PC-3 (cell line): ENCODE results near the gene UBE2F. TPM values are rescaled to one million over a fixed set of nuclear protein-coding genes. Genes with fewer than 3 reads are reported as not detected.
"Not testable (repeated sequence)": the region's sequence is repeated elsewhere in the genome, so short reads cannot be mapped to it uniquely, and the experiment has no call there.

Source experiments
- ATAC-seq: fragments of 200-7000 bp; cut with Tn5 transposase; 2 replicates; pipeline ENCODE4 v1.9.1; 2020; ENCODE audit warnings: mild to moderate bottlenecking, moderate library complexity
- BruUV-seq: library from RNA; stranded (reverse); fragments of 400-500 nt; replicated peaks from 2 replicates; lab custom pipeline; 2021; lab: Mats Ljungman, UMichigan
- CTCF ChIA-PET: fragments of 300-600 bp; sonication (Branson Sonifier 250); formaldehyde crosslinking; loops from one replicate; lab custom pipeline; 2022; ENCODE audit warnings: antibody characterized with exemption; lab: Charles Lee
- POLR2A ChIA-PET: fragments of 300-600 bp; sonication (Branson Sonifier 250); formaldehyde crosslinking; loops from one replicate; lab custom pipeline; 2022; ENCODE audit warnings: antibody characterized with exemption; ENCODE audit not compliant: unreplicated experiment; lab: Charles Lee
- DNase-seq: peaks from one replicate; pipeline ENCODE4 v3.0.0-alpha.2; 2015
- H2AFZ ChIP-seq: fragments of 300-600 bp; sonication (generic); 2 replicates; pipeline ENCODE4 v1.6.0; 2016; ENCODE audit warnings: antibody characterized with exemption, low read length
- H3F3A ChIP-seq: fragments of 300-600 bp; sonication (generic); one replicate; pipeline ENCODE4 v1.6.0; 2017; ENCODE audit warnings: antibody characterized with exemption, low read length, control low read depth, mild to moderate bottlenecking; ENCODE audit not compliant: unreplicated experiment
- H3K27ac ChIP-seq: fragments of 300-600 bp; sonication (generic); 2 replicates; pipeline ENCODE4 v1.5.1; 2016; ENCODE audit warnings: mild to moderate bottlenecking, low read length
- H3K27me3 ChIP-seq: fragments of 300-600 bp; sonication (generic); 2 replicates; pipeline ENCODE4 v1.6.1; 2016; ENCODE audit warnings: low read length, mixed read lengths
- H3K36me3 ChIP-seq: fragments of 300-600 bp; sonication (generic); 2 replicates; pipeline ENCODE4 v1.6.1; 2016; ENCODE audit warnings: low read depth, mixed run types, low read length, mixed read lengths
- H3K4me1 ChIP-seq: fragments of 300-600 bp; sonication (generic); 2 replicates; pipeline ENCODE4 v1.5.1; 2016; ENCODE audit warnings: low read length; ENCODE audit not compliant: insufficient read depth
- H3K4me2 ChIP-seq: fragments of 300-600 bp; sonication (generic); 2 replicates; pipeline ENCODE4 v1.6.0; 2016; ENCODE audit warnings: low read length
- H3K4me3 ChIP-seq: fragments of 300-600 bp; sonication (generic); 2 replicates; pipeline ENCODE4 v1.5.1; 2016; ENCODE audit warnings: mild to moderate bottlenecking, low read length, mixed read lengths
- H3K79me2 ChIP-seq: fragments of 300-600 bp; sonication (generic); 2 replicates; pipeline ENCODE4 v1.6.1; 2017; ENCODE audit warnings: low read length, mixed read lengths
- H3K9ac ChIP-seq: fragments of 300-600 bp; sonication (generic); 2 replicates; pipeline ENCODE4 v1.6.0; 2016; ENCODE audit warnings: mild to moderate bottlenecking, low read length
- H3K9me2 ChIP-seq: fragments of 300-600 bp; sonication (generic); replicated peaks from 2 replicates; pipeline ENCODE4 v1.6.1; 2016; ENCODE audit warnings: mixed run types, low read length, mixed read lengths
- H3K9me3 ChIP-seq: fragments of 300-600 bp; sonication (generic); 2 replicates; pipeline ENCODE4 v1.6.1; 2016; ENCODE audit warnings: low read length, mixed read lengths
- H4K20me1 ChIP-seq: fragments of 300-600 bp; sonication (generic); 2 replicates; pipeline ENCODE4 v1.6.1; 2016; ENCODE audit warnings: low read length, mixed read lengths
- EZH2 ChIP-seq: fragments of 300-600 bp; sonication (generic); IDR thresholded peaks from one replicate; pipeline ENCODE4 v1.6.1; 2017; ENCODE audit warnings: antibody characterized with exemption, mild to moderate bottlenecking, low read length; ENCODE audit not compliant: unreplicated experiment
- EZH2phosphoT487 ChIP-seq: fragments of 300-600 bp; sonication (generic); IDR thresholded peaks from 2 replicates; pipeline ENCODE4 v1.6.1; 2018; ENCODE audit warnings: mild to moderate bottlenecking, antibody characterized with exemption, low read length, borderline replicate concordance
- intact Hi-C: fragments of 100-400 bp; cut with micrococcal nuclease; formaldehyde crosslinking; loops from 2 replicates; pipeline ENCODE4 v1.9.0; 2023
- total RNA-seq: library from RNA; depleted of rRNA; stranded (reverse); fragments of >200 nt; gene quantifications from 2 replicates; pipeline ENCODE4 v1.2.3, GENCODE V29; 2014
- TF ChIP-seq, protein P1 (sequence below): fragments of 300-600 bp; sonication (generic); conservative IDR thresholded peaks from 2 replicates; pipeline ENCODE4 v1.5.1; 2017; ENCODE audit warnings: antibody characterized with exemption, low read depth, mild to moderate bottlenecking, low read length

UBE2F gene
- total RNA-seq, 1 experiment from 2014 or later = 57.8 TPM

DNA sequence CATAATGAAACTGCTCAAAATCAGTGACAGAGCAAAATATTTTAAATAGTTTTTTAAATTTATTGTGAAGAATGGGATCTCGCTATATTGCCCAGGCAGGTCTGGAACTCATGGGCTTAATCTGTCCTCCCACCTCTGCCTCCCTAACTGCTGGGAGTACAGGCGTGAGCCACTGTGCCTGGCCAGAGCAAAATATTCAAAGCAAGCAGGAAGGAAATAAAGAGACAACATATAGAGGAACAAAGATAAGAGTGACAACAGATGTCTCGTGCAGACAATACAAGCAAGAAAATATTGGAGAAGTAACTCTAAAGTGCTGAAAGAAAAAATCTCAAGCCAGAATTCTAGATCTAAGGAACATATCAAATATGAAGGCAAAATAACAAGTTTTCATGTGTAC is 89.0 kb downstream of the UBE2F start:
- CTCF ChIA-PET = no interaction called here
- no peak for DNase-seq
- no TSS peak for BruUV-seq
- Histone ChIP-seq H3K79me2 (0 out of 2 replicates have a peak, but pooled peaks cover 4% of the 10 kb centered on the region), H4K20me1 (no peaks in the 10 kb centered on the region), H3K9me2 (no peaks in the 10 kb centered on the region), H3K27ac (no peak overlapping the region), H3K4me2 (no peak overlapping the region), H3K9me3 (no peaks in the 10 kb centered on the region), H2AFZ (no peak overlapping the region), H3K27me3 (no peaks in the 10 kb centered on the region), H3F3A (no peaks in the 10 kb centered on the region), H3K4me1 (peaks cover 7% of the 10 kb centered on the region; the same call in 1 of the 2 replicates), H3K4me3 (no peak overlapping the region), H3K36me3 (no peaks in the 10 kb centered on the region), H3K9ac (no peak overlapping the region)
- POLR2A ChIA-PET = no interaction called here
- intact Hi-C loops = no loop called here
- TF ChIP-seq, protein P1, sequence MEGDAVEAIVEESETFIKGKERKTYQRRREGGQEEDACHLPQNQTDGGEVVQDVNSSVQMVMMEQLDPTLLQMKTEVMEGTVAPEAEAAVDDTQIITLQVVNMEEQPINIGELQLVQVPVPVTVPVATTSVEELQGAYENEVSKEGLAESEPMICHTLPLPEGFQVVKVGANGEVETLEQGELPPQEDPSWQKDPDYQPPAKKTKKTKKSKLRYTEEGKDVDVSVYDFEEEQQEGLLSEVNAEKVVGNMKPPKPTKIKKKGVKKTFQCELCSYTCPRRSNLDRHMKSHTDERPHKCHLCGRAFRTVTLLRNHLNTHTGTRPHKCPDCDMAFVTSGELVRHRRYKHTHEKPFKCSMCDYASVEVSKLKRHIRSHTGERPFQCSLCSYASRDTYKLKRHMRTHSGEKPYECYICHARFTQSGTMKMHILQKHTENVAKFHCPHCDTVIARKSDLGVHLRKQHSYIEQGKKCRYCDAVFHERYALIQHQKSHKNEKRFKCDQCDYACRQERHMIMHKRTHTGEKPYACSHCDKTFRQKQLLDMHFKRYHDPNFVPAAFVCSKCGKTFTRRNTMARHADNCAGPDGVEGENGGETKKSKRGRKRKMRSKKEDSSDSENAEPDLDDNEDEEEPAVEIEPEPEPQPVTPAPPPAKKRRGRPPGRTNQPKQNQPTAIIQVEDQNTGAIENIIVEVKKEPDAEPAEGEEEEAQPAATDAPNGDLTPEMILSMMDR = no peak
- TF ChIP-seq EZH2phosphoT487 (no peak), EZH2 (no peak)
- ATAC-seq = no peak

DNA sequence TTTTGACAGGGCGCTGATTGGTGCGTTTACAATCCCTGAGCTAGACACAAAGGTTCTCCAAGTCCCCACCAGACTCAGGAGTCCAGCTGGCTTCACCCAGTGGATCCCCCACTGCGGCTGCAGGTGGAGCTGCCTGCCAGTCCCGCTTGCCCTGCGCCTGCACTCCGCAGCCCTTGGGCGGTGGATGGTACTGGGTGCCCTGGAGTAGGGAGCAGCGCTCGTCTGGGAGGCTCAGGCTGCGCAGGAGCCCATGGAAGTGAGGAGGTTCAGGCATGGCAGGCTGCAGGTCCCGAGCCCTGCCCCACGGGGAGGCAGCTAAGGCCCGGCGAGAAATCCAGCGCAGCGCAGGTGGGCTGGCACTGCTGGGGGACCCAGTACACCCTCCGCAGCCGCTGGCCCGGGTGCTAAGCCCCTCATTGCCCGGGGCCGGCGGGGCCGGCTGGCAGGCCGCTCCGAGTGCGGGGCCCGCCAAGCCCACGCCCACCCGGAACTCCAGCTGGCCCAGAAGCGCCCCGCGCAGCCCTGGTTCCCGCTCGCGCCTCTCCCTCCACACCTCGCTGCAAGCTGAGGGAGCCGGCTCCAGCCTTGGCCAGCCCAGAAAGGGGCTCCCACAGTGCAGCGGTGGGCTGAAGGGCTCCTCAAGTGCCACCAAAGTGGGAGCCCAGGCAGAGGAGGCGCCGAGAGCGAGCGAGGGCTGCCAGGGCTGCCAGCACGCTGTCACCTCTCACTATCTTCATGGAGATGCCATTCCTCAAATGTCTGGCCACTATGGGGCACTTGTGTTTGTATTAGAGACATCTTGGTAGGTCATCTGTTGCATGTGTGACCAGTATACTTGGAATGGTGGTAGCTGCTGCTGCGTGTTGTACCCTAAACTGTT is 91.1 kb downstream of the UBE2F start:
- DNase-seq, intact Hi-C loops, POLR2A ChIA-PET: not testable (repeated sequence)

DNA sequence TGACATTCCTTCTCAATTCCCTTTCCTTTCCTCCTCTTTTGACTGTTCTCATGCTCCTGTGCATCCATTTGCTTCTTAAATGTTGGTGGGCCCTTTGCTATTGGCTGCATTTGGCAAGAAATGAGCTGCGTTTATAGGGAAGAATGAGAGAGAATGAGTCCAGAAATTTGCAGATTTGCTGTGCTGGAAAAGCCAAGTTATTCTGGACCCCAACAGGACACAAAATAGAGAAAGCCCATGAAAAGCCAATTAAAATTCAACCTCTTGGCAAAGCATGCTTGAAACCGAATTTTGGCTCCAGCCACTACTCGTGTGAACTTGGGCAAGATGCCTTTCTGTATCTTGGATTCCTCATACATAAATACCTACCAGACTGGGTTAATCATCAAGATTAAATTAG is 92.7 kb downstream of the UBE2F start:
- H3K9me3 ChIP-seq = no peaks in the 10 kb centered on the region
- TSS peak; percentile 87 for BruUV-seq
- no peaks in the 10 kb centered on the region for H3K9me2 ChIP-seq
- peak overlapping the region; percentile 93; the same call in 1 of the 2 replicates for H3K4me3 ChIP-seq
- POLR2A ChIA-PET = no interaction called here
- CTCF ChIA-PET = no interaction called here
- TF ChIP-seq EZH2 (no peak), EZH2phosphoT487 (no peak)
- TF ChIP-seq, protein P1 = no peak
- intact Hi-C loops = no loop called here
- peaks cover 25% of the 10 kb centered on the region for H3K79me2 ChIP-seq
- H3K4me2 ChIP-seq = peak overlapping the region; percentile 86
- ATAC-seq = no peak
- DNase-seq = no peak
- no peak overlapping the region for H3K9ac ChIP-seq
- H3F3A ChIP-seq = no peaks in the 10 kb centered on the region
- no peaks in the 10 kb centered on the region for H4K20me1 ChIP-seq
- H3K36me3 ChIP-seq = 0 out of 2 replicates have a peak, but pooled peaks cover 4% of the 10 kb centered on the region
- no peaks in the 10 kb centered on the region for H3K27me3 ChIP-seq
- H3K4me1 ChIP-seq = peaks cover 18% of the 10 kb centered on the region; the same call in 1 of the 2 replicates
- H3K27ac ChIP-seq = no peak overlapping the region
- H2AFZ ChIP-seq = no peak overlapping the region

More for the DNA sequence above, 91.1 kb downstream of the UBE2F start:
- Histone ChIP-seq H3K4me1 (peaks cover 18% of the 10 kb centered on the region; the same call in 1 of the 2 replicates), H3K79me2 (peaks cover 24% of the 10 kb centered on the region)
- H3K36me3 ChIP-seq, ATAC-seq, H2AFZ ChIP-seq, CTCF ChIA-PET, BruUV-seq, H3F3A ChIP-seq, H3K9me3 ChIP-seq, H4K20me1 ChIP-seq, H3K27ac ChIP-seq, H3K4me2 ChIP-seq, H3K4me3 ChIP-seq, H3K27me3 ChIP-seq, H3K9me2 ChIP-seq, H3K9ac ChIP-seq: not testable (repeated sequence)
